ENCODE results near the gene SEPSECS. TPM values are rescaled to one million over a fixed set of nuclear protein-coding genes. Genes with fewer than 3 reads are reported as not detected.

Gene SEPSECS
- total RNA-seq, 1 experiment from 2014 or later = 4.0 TPM

- TF ChIP-seq, protein P1, sequence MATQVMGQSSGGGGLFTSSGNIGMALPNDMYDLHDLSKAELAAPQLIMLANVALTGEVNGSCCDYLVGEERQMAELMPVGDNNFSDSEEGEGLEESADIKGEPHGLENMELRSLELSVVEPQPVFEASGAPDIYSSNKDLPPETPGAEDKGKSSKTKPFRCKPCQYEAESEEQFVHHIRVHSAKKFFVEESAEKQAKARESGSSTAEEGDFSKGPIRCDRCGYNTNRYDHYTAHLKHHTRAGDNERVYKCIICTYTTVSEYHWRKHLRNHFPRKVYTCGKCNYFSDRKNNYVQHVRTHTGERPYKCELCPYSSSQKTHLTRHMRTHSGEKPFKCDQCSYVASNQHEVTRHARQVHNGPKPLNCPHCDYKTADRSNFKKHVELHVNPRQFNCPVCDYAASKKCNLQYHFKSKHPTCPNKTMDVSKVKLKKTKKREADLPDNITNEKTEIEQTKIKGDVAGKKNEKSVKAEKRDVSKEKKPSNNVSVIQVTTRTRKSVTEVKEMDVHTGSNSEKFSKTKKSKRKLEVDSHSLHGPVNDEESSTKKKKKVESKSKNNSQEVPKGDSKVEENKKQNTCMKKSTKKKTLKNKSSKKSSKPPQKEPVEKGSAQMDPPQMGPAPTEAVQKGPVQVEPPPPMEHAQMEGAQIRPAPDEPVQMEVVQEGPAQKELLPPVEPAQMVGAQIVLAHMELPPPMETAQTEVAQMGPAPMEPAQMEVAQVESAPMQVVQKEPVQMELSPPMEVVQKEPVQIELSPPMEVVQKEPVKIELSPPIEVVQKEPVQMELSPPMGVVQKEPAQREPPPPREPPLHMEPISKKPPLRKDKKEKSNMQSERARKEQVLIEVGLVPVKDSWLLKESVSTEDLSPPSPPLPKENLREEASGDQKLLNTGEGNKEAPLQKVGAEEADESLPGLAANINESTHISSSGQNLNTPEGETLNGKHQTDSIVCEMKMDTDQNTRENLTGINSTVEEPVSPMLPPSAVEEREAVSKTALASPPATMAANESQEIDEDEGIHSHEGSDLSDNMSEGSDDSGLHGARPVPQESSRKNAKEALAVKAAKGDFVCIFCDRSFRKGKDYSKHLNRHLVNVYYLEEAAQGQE (IDR thresholded peaks at IDR 0.05; ENCODE audit: insufficient read depth in 1 of 2, low read depth in 2 of 2, low read length in 1 of 2) = no peak
- no peak for TF ChIP-seq POLR2AphosphoS5 (IDR thresholded peaks at IDR 0.05; ENCODE audit: low read depth, low read length)
- TF ChIP-seq TCF7L2 (IDR thresholded peaks at IDR 0.05; ENCODE audit: low read depth, low read length) = no peak
- TF ChIP-seq SIN3A (IDR thresholded peaks at IDR 0.05; ENCODE audit: borderline replicate concordance, insufficient read depth, low read depth, low read length) = no peak
- TF ChIP-seq CTCF (IDR thresholded peaks at IDR 0.05) = no peak
- ChIA-PET CTCF (no interaction called here), POLR2A (no interaction called here)
- Histone ChIP-seq H3K4me1 (ENCODE audit: control insufficient read depth, insufficient read depth, low read length) (no peaks in the 10 kb centered on the region), H3K36me3 (ENCODE audit: control insufficient read depth, insufficient read depth, low read length) (no peaks in the 10 kb centered on the region), H3K4me3 (ENCODE audit: low read depth in 2 of 2, low read length in 2 of 2) (no peak overlapping the region), H3K9me3 (ENCODE audit: control insufficient read depth, insufficient read depth, low read depth, low read length) (no peaks in the 10 kb centered on the region), H3K27me3 (ENCODE audit: control insufficient read depth, insufficient read depth, low read length) (no peaks in the 10 kb centered on the region), H3K27ac (ENCODE audit: low read length) (no peak overlapping the region)
- DNase-seq (ENCODE audit: low read depth, low spot score) (no peak), ATAC-seq (no peak)
- no TSS peak for BruUV-seq (replicated peaks)
- in situ Hi-C loops (cut with HindIII; ENCODE audit: low pct_unique_long_range_greater_than_20kb, low sequenced_read_pairs) = no loop called here
- intact Hi-C loops (cut with micrococcal nuclease; ENCODE audit: unreplicated experiment) = no loop called here
Observed at GRCh38 chr4:25101836-25102235, 58.4 kb downstream of the SEPSECS start.

DNA sequence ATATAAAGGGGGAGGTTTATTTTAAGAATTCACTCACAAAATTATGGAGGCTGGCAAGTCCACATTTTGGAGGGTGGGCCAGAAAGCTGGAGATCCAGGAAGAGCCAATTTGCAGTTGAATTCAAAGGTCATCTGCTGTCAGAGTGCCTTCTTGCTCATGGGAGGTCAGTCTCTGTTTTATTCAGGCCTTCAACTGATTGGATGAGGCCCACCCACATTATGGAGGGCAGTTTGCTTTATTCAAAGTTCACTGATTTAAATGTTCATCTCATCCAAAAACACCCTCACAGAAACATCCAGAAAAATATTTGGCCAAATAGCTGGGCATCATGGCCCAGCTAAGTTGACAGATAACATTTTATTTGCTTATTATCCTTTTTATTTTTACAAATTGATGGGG is 59.5 kb downstream of the SEPSECS start:
- ChIA-PET CTCF (no interaction called here), POLR2A (no interaction called here)
- Histone ChIP-seq H3K36me3 (ENCODE audit: control insufficient read depth, insufficient read depth, low read length) (no peaks in the 10 kb centered on the region), H3K27ac (ENCODE audit: low read length) (no peak overlapping the region), H3K4me1 (ENCODE audit: control insufficient read depth, insufficient read depth, low read length) (no peaks in the 10 kb centered on the region), H3K4me3 (ENCODE audit: low read depth in 2 of 2, low read length in 2 of 2) (no peak overlapping the region), H3K9me3 (ENCODE audit: control insufficient read depth, insufficient read depth, low read depth, low read length) (no peaks in the 10 kb centered on the region), H3K27me3 (ENCODE audit: control insufficient read depth, insufficient read depth, low read length) (no peaks in the 10 kb centered on the region)
- no TSS peak for BruUV-seq (replicated peaks)
- ATAC-seq (no peak), DNase-seq (ENCODE audit: low read depth, low spot score) (no peak)
- no peak for TF ChIP-seq POLR2AphosphoS5 (IDR thresholded peaks at IDR 0.05; ENCODE audit: low read depth, low read length)
- no peak for TF ChIP-seq TCF7L2 (IDR thresholded peaks at IDR 0.05; ENCODE audit: low read depth, low read length)
- TF ChIP-seq CTCF (IDR thresholded peaks at IDR 0.05) = no peak
- TF ChIP-seq SIN3A (IDR thresholded peaks at IDR 0.05; ENCODE audit: borderline replicate concordance, insufficient read depth, low read depth, low read length) = no peak
- TF ChIP-seq, protein P1 (IDR thresholded peaks at IDR 0.05; ENCODE audit: insufficient read depth in 1 of 2, low read depth in 2 of 2, low read length in 1 of 2) = no peak
- intact Hi-C loops (cut with micrococcal nuclease; ENCODE audit: unreplicated experiment) (no loop called here), in situ Hi-C loops (cut with HindIII; ENCODE audit: low pct_unique_long_range_greater_than_20kb, low sequenced_read_pairs) (no loop called here)

Measured in Panc1 (cell line).